H1 (cell line): ENCODE data around the gene GBP7. TPM values are rescaled to one million over a fixed set of nuclear protein-coding genes. Genes with fewer than 3 reads are reported as not detected.

Experiments used
- CTCF ChIA-PET: fragments of 300-600 bp; sonication (Branson Sonifier 250); formaldehyde crosslinking; loops from one replicate; lab custom pipeline; 2021; ENCODE audit not compliant: partially characterized antibody; lab: Charles Lee
- POLR2A ChIA-PET: fragments of 300-600 bp; sonication (Branson Sonifier 250); formaldehyde crosslinking; loops from one replicate; lab custom pipeline; 2021; ENCODE audit warnings: inconsistent platforms; ENCODE audit not compliant: partially characterized antibody; lab: Charles Lee
- DNase-seq, 2 experiments: peaks; one replicate each; pipeline versions ENCODE4 v3.0.0 to v3.0.0-alpha.2; 2010 to 2022; ENCODE audit warnings: low spot score in 2 of 2, low read depth in 1 of 2, mixed read lengths in 1 of 2
- FAIRE-seq: peaks from 2 replicates; lab custom pipeline; 2011; peaks lifted over from hg19 to GRCh38; lab: Jason Lieb, UNC
- H2AFZ ChIP-seq: 2 replicates; pipeline ENCODE4 v1.8.1; 2012; ENCODE audit warnings: low read length, inconsistent platforms
- H2AK5ac ChIP-seq: 2 replicates; pipeline ENCODE4 v1.6.1; 2013; ENCODE audit warnings: low read depth, low read length
- H2BK120ac ChIP-seq: replicated peaks from 2 replicates; pipeline ENCODE3; 2013; ENCODE audit warnings: low read depth, low read length, inconsistent platforms
- H2BK12ac ChIP-seq: 2 replicates; pipeline ENCODE4 v1.6.1; 2013; ENCODE audit warnings: low read depth, low read length
- H2BK15ac ChIP-seq: 2 replicates; pipeline ENCODE4 v1.6.1; 2013; ENCODE audit warnings: low read length
- H2BK20ac ChIP-seq: 2 replicates; pipeline ENCODE4 v1.6.1; 2013; ENCODE audit warnings: low read length
- H2BK5ac ChIP-seq: 2 replicates; pipeline ENCODE4 v1.6.1; 2013; ENCODE audit warnings: low read depth, low read length
- H3K14ac ChIP-seq: 2 replicates; pipeline ENCODE4 v1.6.1; 2013; ENCODE audit warnings: inconsistent platforms; ENCODE audit not compliant: insufficient read length
- H3K18ac ChIP-seq: 2 replicates; pipeline ENCODE4 v1.6.1; 2013; ENCODE audit warnings: low read length; ENCODE audit errors: extremely low read depth
- H3K23ac ChIP-seq: 2 replicates; pipeline ENCODE4 v1.6.1; 2013; ENCODE audit warnings: inconsistent platforms; ENCODE audit not compliant: insufficient read length
- H3K23me2 ChIP-seq: 2 replicates; pipeline ENCODE4 v1.6.1; 2013; ENCODE audit warnings: low read depth, low read length
- H3K27ac ChIP-seq: 2 replicates; pipeline ENCODE4 v1.6.1; 2011; ENCODE audit warnings: low read depth, low read length, inconsistent platforms
- H3K27me3 ChIP-seq, 4 experiments: replicated peaks in 1 of 4; 1 replicate in 1 of 4; 2 replicates in 3 of 4; pipeline versions ENCODE4 v1.6.1 to v1.8.1; 2011 to 2013; ENCODE audit warnings: low read length in 3 of 4, mild to moderate bottlenecking in 3 of 4, inconsistent platforms in 2 of 4, mixed read lengths in 2 of 4, moderate library complexity in 1 of 4; ENCODE audit not compliant: control insufficient read depth in 3 of 4, insufficient read depth in 3 of 4; ENCODE audit errors: extremely low read depth in 1 of 4
- H3K36me3 ChIP-seq, 4 experiments: 2 replicates each; pipeline versions ENCODE4 v1.6.1 to v1.8.1; 2011 to 2013; ENCODE audit warnings: mild to moderate bottlenecking in 4 of 4, low read length in 3 of 4, moderate library complexity in 2 of 4, control low read depth in 1 of 4, inconsistent platforms in 1 of 4; ENCODE audit not compliant: insufficient read depth in 4 of 4, control insufficient read depth in 2 of 4
- H3K4ac ChIP-seq: replicated peaks from 2 replicates; pipeline ENCODE3; 2013; ENCODE audit warnings: low read length, low read depth, mixed read lengths, inconsistent platforms; ENCODE audit not compliant: insufficient read length
- H3K4me1 ChIP-seq, 4 experiments: replicated peaks in 1 of 4; 1 replicate in 1 of 4; 2 replicates in 3 of 4; pipeline versions ENCODE4 v1.6.1 to v1.8.1; 2011 to 2013; ENCODE audit warnings: low read length in 3 of 4, inconsistent platforms in 2 of 4, mixed read lengths in 1 of 4; ENCODE audit not compliant: insufficient read depth in 4 of 4, control insufficient read depth in 3 of 4
- H3K4me2 ChIP-seq, 2 experiments: 2 replicates each; pipeline versions ENCODE4 v1.6.1 to v1.8.1; 2011 to 2013; ENCODE audit warnings: low read depth in 2 of 2, low read length in 2 of 2, control low read depth in 1 of 2, inconsistent platforms in 1 of 2, mild to moderate bottlenecking in 1 of 2; ENCODE audit not compliant: insufficient read depth in 1 of 2
- H3K4me3 ChIP-seq, 4 experiments: fragments of 200-600, 300-600 bp in 1 of 4; sonication (generic), shearing (Covaris generic), sonication (Bioruptor Twin) in 1 of 4; 2 replicates each; pipeline versions ENCODE4 v1.5.1 to v1.8.1; 2011 to 2016; ENCODE audit warnings: low read length in 4 of 4, low read depth in 3 of 4, control low read depth in 2 of 4, inconsistent platforms in 2 of 4, mild to moderate bottlenecking in 2 of 4, mixed read lengths in 1 of 4, moderate library complexity in 1 of 4; ENCODE audit not compliant: insufficient read depth in 2 of 4; ENCODE audit errors: extremely low read depth in 1 of 4
- H3K56ac ChIP-seq: replicated peaks from 2 replicates; pipeline ENCODE3; 2013; ENCODE audit warnings: low read depth, mild to moderate bottlenecking, mixed read lengths, low read length, inconsistent platforms; ENCODE audit not compliant: insufficient read length
- H3K79me1 ChIP-seq: 2 replicates; pipeline ENCODE4 v1.6.1; 2013; ENCODE audit warnings: low read depth, low read length, control low read depth
- H3K79me2 ChIP-seq, 2 experiments: 2 replicates each; pipeline versions ENCODE4 v1.6.1 to v1.8.1; 2012 to 2013; ENCODE audit warnings: low read length in 2 of 2, mild to moderate bottlenecking in 2 of 2, inconsistent platforms in 1 of 2; ENCODE audit not compliant: insufficient read depth in 2 of 2, control insufficient read depth in 1 of 2
- H3K9ac ChIP-seq, 4 experiments: replicated peaks in 1 of 4; 1 replicate in 1 of 4; 2 replicates in 3 of 4; pipeline versions ENCODE4 v1.6.1 to v1.8.1; 2011 to 2013; ENCODE audit warnings: low read depth in 3 of 4, low read length in 3 of 4, control low read depth in 2 of 4, mild to moderate bottlenecking in 2 of 4, moderate library complexity in 2 of 4, inconsistent platforms in 1 of 4; ENCODE audit errors: extremely low read depth in 1 of 4
- H3K9me3 ChIP-seq, 2 experiments: 2 replicates each; pipeline versions ENCODE4 v1.6.1 to v1.8.1; 2012 to 2013; ENCODE audit warnings: mild to moderate bottlenecking in 2 of 2, moderate library complexity in 2 of 2, control low read depth in 1 of 2, inconsistent platforms in 1 of 2, low read depth in 1 of 2, low read length in 1 of 2, mixed read lengths in 1 of 2; ENCODE audit not compliant: insufficient read depth in 2 of 2
- H4K20me1 ChIP-seq, 2 experiments: replicated peaks in 1 of 2; 2 replicates each; pipeline versions ENCODE3 to v1.8.1; 2011 to 2013; ENCODE audit warnings: inconsistent platforms in 2 of 2, low read length in 2 of 2, mild to moderate bottlenecking in 1 of 2; ENCODE audit not compliant: insufficient read depth in 2 of 2, control insufficient read depth in 1 of 2
- H4K5ac ChIP-seq: 2 replicates; pipeline ENCODE4 v1.6.1; 2013; ENCODE audit warnings: low read length, low read depth, mixed read lengths, inconsistent platforms; ENCODE audit not compliant: insufficient read length
- H4K8ac ChIP-seq: 2 replicates; pipeline ENCODE4 v1.8.0; 2013; ENCODE audit warnings: mild to moderate bottlenecking, moderate library complexity, low read length, inconsistent platforms; ENCODE audit not compliant: insufficient read depth; ENCODE audit errors: extremely low read depth
- H4K91ac ChIP-seq: replicated peaks from 2 replicates; pipeline ENCODE3; 2013; ENCODE audit warnings: low read length, mixed read lengths, inconsistent platforms; ENCODE audit not compliant: insufficient read length
- CEBPB ChIP-seq: IDR thresholded peaks from 2 replicates; pipeline ENCODE4 v1.6.1; 2012; ENCODE audit warnings: low read depth, low read length
- CHD2 ChIP-seq: IDR thresholded peaks from 2 replicates; pipeline ENCODE4 v1.6.1; 2012; ENCODE audit warnings: low read length, improper control_type of control experiment
- CTBP2 ChIP-seq: IDR thresholded peaks from 2 replicates; pipeline ENCODE4 v1.7.0; 2011; ENCODE audit warnings: borderline replicate concordance, mild to moderate bottlenecking, moderate library complexity, mixed read lengths, low read length; ENCODE audit not compliant: insufficient read depth, insufficient read length
- EGR1 ChIP-seq: IDR thresholded peaks from 2 replicates; pipeline ENCODE4 v1.6.1; 2011; ENCODE audit warnings: low read depth, low read length, borderline replicate concordance
- EP300 ChIP-seq, 2 experiments: IDR thresholded peaks; 1 replicate in 1 of 2; 2 replicates in 1 of 2; pipeline ENCODE4 v1.6.1; 2011 to 2012; ENCODE audit warnings: low read depth in 2 of 2, low read length in 2 of 2, mild to moderate bottlenecking in 2 of 2, borderline replicate concordance in 1 of 2, inconsistent platforms in 1 of 2, moderate library complexity in 1 of 2
- JUND ChIP-seq: IDR thresholded peaks from 2 replicates; pipeline ENCODE4 v1.6.1; 2011; ENCODE audit warnings: mild to moderate bottlenecking, improper control_type of control experiment, low read length
- POU5F1 ChIP-seq: IDR thresholded peaks from 2 replicates; pipeline ENCODE4 v1.6.1; 2011; ENCODE audit warnings: low read depth, mild to moderate bottlenecking, low read length, moderate library complexity
- RFX5 ChIP-seq: IDR thresholded peaks from 2 replicates; pipeline ENCODE4 v1.6.1; 2011; ENCODE audit warnings: low read depth, low read length, improper control_type of control experiment, borderline replicate concordance
- WGBS, 2 experiments: shearing (Covaris generic) in 1 of 2; methylation state at CpG; one replicate each; pipeline versions ENCODE4 v1.1.6 to v1.1.7; 2013 to 2015; ENCODE audit warnings: low lambda C conversion rate in 2 of 2, mixed read lengths in 2 of 2, inconsistent platforms in 1 of 2, low coverage in 1 of 2, missing lambda C conversion rate in 1 of 2; ENCODE audit not compliant: insufficient replicate concordance in 2 of 2, insufficient coverage in 1 of 2, insufficient read length in 1 of 2; ENCODE audit errors: extremely low coverage in 1 of 2, missing lambda C conversion rate in 1 of 2; 5-methylcytosine and 5-hydroxymethylcytosine counted together
- polyA plus RNA-seq, 7 experiments: library from polyadenylated mRNA; depleted of rRNA in 3 of 7; stranded (reverse) in 5 of 7; unstranded in 2 of 7; fragments of >200 nt in 5 of 7; fragments of 200-250 nt in 2 of 7; gene quantifications; 1 replicate in 5 of 7; 2 replicates in 1 of 7; 4 replicates in 1 of 7; pipeline versions ENCODE4 v1.2.1 to v1.2.3, GENCODE V29; 2011 to 2013; ENCODE audit warnings: missing spikeins in 2 of 7, mixed read lengths in 2 of 7
- total RNA-seq: library from RNA; stranded (reverse); fragmentation: NEBNext Ultra II Directional; extraction: Animal tissue kit (Norgen Biotek cat#: 25700); gene quantifications from 2 replicates; pipeline ENCODE4 v1.2.1, GENCODE V29; 2021

Gene GBP7
- total and polyA plus RNA-seq, 2 of the 8 experiments (the other 6 are each of a cell fraction or from before 2014, with no cell fraction given), result not detected

DNA sequence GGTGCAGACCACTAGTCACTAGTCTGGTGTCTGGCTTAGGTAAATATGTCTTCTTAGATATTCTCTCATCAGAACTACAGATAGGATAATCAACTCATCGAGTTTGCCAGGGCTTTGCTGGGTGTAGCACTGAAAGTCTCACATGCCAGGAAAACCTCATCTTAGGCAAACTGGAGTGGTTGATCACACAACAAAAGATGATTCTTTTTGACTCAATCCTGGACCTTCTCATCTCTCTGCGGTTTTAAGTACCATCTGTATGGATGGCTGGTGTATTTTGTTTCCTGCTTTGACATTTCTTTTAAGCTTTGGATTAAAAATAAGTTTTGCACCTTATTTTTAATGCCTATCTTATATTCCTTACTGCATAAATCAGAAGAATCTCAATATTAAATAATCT is 61.1 kb downstream of the GBP7 start:
- no peaks in the 10 kb centered on the region for H4K20me1 ChIP-seq
- no peaks in the 10 kb centered on the region for H3K27me3 ChIP-seq
- no peak overlapping the region for H2AFZ ChIP-seq
- no peak overlapping the region for H3K23ac ChIP-seq
- no peaks in the 10 kb centered on the region for H3K9me3 ChIP-seq
- H3K4me1 ChIP-seq, result no peaks in the 10 kb centered on the region
- H3K4ac ChIP-seq, result no peak overlapping the region
- no peak overlapping the region for H3K14ac ChIP-seq
- FAIRE-seq (no peak), DNase-seq (no peak)
- no peak overlapping the region for H2AK5ac ChIP-seq
- no peak overlapping the region for H2BK120ac ChIP-seq
- no peak overlapping the region for H2BK12ac ChIP-seq
- no peak overlapping the region for H2BK20ac ChIP-seq
- H3K23me2 ChIP-seq, result no peaks in the 10 kb centered on the region
- no peak overlapping the region for H3K56ac ChIP-seq
- no peak overlapping the region for H3K27ac ChIP-seq
- no peak overlapping the region for H3K4me3 ChIP-seq
- WGBS, 2 experiments, result 85% methylated on average over 2 of the region's 2 CpGs; no CpG with 5 or more reads in 1 of the 2 experiments
- no peak overlapping the region for H3K18ac ChIP-seq
- no peak overlapping the region for H4K5ac ChIP-seq
- ChIA-PET CTCF (no interaction called here), POLR2A (no interaction called here)
- H4K8ac ChIP-seq, result no peak overlapping the region
- no peak overlapping the region for H3K4me2 ChIP-seq
- H3K36me3 ChIP-seq, result no peaks in the 10 kb centered on the region
- H3K9ac ChIP-seq, result no peak overlapping the region
- TF ChIP-seq CEBPB (no peak), JUND (no peak), POU5F1 (no peak), EP300 (IDR thresholded peaks at IDR 0.05; ENCODE audit: borderline replicate concordance in 1 of 2, low read depth in 2 of 2, low read length in 2 of 2) (no peak), CTBP2 (no peak), CHD2 (no peak), RFX5 (no peak), EGR1 (no peak)
- no peak overlapping the region for H2BK5ac ChIP-seq
- no peak overlapping the region for H4K91ac ChIP-seq
- H2BK15ac ChIP-seq, result no peak overlapping the region
- no peaks in the 10 kb centered on the region for H3K79me2 ChIP-seq
- H3K79me1 ChIP-seq, result no peaks in the 10 kb centered on the region
